NCI-H1436 treated with DMSO at 0.1 percent for 48 hours (cell line): ENCODE data around the gene PRSS36.
"Not testable (repeated sequence)": the region's sequence is repeated elsewhere in the genome, so short reads cannot be mapped to it uniquely, and the experiment has no call there.

Experiments
- DNase-seq: peaks from one replicate; lab custom pipeline; 2025; lab: John Stamatoyannopoulos, UW

Gene PRSS36

DNA sequence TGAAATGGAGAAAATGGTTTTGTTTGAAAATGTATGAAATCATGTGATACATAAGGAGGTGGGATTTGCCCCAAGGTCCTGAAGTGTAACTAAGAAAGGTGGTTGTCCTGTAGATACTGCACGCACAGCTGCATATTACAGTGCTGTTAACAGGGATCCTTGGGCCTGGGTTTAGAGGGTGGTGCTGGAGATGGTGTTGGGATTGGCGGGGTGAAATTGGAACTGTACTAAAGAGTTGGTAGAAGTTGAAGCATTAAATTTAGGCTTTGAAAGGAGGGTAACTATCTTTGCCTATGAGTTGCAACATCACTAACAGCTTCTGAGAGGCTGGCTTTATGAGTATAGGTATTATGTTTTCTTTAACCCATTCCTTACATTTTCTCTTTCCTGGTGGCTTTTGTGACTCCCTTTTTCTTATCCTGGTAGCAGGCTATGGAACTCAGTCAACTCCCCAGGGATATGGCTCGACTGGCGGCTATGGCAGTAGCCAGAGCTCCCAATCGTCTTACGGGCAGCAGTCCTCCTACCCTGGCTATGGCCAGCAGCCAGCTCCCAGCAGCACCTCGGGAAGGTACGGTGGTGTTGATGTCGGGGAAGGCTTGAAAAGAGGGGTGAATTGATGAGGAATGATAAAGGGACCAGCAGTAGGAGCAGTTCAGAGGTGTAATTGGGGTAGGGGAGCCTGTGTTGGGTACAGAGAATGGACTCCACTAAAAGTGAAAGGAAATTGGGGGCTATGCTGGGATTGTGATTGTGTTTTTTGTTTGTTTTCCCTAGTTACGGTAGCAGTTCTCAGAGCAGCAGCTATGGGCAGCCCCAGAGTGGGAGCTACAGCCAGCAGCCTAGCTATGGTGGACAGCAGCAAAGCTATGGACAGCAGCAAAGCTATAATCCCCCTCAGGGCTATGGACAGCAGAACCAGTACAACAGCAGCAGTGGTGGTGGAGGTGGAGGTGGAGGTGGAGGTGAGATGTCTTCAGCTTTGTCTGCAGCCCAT lies 33.9 kb upstream of the PRSS36 start:
- no peak for DNase-seq

DNA sequence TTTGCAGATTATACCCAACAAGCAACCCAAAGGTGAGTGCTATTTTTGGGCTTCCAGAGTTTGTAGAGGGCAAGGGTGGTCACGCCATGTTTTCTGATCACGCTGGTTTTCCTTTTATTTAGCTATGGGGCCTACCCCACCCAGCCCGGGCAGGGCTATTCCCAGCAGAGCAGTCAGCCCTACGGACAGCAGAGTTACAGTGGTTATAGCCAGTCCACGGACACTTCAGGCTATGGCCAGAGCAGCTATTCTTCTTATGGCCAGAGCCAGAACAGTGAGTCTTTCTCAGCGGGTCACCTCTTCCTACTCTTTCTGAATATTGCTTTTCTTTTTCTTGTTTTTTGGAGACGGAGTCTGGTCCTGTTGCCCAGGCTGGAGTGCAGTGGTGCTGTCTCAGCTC lies 32.5 kb upstream of the PRSS36 start:
- DNase-seq = no peak

DNA sequence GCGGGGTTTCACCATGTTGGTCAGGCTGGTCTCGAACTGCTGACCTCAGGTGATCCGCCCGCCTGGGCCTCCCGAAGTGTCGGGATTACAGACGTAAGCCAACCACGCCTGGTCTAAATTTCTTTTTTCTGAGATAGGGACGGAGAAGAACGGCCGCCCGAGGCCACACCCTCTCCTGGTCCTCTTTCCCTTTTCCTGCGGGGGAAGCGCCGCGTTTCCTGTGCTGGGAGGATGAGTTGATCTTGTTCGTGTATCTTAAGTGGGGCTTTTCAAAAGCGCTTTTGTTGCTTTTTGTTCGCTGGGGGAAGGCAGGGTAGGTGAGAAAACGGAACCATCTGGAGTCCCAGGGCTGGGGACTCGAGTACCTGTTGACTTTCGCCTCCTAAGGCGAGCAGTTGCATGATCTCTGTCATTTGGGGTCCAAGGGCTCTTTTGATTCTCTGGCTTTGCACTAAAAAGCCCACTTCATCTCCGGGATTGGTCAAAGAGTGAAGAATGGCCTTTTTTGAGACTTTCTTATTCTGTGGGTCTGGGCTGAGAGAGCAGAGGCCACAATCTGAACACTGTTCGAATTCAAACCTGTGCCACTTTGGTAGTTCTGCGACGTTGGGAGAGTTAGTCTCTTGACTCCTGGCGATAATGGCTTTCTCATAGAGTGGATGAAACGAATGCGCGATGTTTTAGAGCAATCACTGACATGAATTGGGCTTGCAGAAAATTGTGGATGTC lies 31.4 kb upstream of the PRSS36 start:
- DNase-seq = no peak

DNA sequence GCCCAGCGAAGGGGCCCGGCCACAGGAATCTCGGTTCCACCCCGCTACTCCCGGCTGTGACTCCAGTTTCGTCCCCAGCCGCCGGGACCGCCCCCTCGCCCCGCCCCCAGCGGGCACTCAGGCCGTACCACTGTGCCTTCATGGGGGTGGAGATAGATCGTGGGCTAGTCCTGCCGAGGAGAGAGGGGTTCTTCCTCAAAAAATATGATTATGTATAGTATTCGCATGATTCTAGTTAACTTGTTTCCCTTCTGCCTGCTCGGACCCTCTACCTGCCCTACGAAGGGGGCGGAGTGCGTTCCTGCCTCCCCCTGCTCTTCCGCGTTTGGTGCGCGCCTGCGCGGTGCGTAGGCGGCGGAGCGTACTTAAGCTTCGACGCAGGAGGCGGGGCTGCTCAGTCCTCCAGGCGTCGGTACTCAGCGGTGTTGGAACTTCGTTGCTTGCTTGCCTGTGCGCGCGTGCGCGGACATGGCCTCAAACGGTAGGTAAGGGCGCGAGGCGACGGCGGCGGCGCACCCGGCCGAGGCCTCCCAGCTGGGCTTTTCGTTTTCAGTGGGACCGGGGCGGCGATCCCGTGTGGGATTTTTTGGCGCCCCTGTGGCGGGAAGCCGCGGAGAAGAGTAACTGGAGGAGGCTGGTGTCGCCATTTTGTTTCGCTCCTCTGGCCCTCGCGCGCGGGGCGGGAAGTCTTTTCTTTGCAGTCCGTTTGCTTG lies 30.0 kb upstream of the PRSS36 start, which contains the start of gene FUS:
Gene FUS, plus strand, starts transcription at position 393 of the 713 bp plus-strand sequence. Its CDS starts 76 bp downstream, at position 469.
- peak; percentile 59 for DNase-seq

DNA sequence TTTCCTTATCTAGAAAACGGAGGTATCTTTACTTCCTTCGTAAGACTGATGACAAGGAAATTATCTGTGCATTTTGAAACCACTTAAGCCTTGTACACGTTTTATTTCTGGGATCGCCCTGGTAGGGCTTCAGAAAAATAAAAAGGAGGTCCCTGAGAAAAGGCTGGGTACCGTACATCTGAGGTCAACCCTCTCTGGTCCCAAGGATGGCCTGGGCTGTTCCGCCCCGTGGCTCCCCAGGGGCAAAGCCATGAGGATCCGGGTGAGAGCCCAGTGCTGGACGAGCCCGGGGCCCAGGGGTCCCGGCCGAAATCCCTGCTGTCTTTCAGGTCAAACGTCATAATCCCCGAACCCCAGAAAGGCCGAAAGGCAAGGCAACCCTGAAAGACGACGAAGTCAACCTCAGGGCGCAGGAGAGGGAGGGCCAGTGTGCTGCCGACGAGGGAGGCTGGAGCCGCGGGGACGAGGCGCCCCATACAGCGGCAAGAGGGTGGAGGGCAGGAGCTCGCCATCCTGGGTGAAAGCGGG lies 29.4 kb upstream of the PRSS36 start:
- DNase-seq = no peak

DNA sequence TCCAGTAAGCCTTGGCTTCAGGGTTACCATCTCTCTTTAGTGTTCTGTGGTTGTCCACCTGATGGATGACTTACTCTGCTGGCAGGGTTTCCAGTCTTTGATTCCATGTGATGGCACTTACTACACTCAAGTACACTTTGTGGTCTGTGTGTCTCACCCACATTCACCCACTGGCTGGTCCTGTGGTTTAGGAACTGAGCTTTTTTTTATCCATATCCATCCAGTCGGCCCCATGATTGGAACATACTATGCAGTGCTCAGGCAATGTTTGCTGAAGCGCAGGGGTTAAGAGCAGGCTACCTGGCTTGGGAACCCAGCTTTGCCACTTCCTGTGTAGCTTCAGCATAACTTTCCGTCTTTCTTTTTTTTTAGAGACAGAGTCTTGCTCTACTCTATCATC lies 27.3 kb upstream of the PRSS36 start:
- no peak for DNase-seq

DNA sequence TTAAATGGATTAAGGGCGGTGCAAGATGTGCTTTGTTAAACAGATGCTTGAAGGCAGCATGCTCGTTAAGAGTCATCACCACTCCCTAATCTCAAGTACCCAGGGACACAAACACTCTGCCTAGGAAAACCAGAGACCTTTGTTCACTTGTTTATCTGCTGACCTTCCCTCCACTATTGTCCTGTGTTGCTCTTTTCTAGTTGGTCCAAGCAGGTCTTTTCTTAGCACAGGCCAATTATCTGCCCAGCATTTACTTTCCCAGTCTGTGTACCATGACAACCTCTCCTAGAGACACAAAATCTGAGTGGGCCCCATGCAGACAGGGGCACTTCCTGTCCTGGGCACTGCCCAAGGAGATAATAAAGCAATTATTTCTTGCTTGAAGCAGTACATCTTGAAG lies 20.2 kb upstream of the PRSS36 start:
- not testable (repeated sequence) for DNase-seq

DNA sequence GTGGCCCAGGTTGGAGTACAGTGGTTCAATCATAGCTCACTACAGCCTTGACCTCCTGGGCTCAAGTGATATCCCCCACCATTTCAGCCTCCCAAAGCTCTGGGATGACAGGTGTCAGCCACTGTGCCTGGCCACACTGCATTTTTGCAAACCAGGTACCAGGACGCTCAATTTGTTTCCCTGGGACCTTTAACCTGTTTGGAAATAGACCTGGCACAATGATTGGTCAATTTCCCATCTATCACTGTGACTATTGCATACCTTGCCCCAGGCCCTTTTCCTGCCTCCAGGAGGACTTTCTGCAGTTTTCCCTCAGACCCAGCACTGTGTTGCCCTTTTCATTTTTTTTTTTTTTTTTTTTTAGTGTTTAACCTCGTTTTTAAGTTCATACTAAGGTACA lies 19.0 kb upstream of the PRSS36 start:
- DNase-seq = no peak

DNA sequence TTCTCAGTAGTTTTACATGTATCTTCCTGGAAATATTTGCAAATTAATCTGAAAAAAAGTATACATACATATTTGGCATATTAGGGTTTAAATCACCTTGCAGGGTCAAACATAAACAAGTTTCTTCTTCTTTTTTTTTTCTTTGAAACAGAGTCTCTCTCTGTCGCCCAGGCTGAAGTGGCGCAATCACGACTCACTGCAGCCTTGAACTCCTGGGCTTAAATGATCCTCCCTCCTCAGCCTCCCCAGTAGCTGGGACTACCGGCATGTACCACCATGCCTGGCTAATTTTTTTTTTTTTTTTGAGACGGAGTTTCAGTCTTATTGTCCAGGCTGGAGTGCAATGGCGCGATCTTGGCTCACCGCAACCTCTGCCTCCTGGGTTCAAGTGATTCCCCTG lies 17.4 kb upstream of the PRSS36 start:
- DNase-seq = no peak

DNA sequence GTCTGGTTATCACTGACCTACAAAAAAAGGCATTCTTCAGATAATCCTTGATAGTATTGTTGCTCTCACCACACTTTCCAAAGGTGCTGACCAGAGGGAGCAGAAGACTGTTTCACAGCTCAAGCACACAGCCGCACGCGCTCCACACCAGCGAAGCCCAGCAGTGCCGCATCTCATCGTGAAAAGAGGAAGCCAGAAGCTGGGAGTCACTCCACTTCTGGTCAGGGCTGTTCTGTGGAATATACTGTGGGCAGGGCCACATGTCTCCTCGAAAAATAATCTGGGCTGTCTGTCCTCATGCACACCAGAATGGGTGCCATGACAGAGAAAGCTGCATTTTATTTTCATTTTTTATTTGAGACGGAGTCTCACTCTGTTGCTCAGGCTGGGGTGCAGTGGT lies 7.3 kb upstream of the PRSS36 start:
- no peak for DNase-seq

DNA sequence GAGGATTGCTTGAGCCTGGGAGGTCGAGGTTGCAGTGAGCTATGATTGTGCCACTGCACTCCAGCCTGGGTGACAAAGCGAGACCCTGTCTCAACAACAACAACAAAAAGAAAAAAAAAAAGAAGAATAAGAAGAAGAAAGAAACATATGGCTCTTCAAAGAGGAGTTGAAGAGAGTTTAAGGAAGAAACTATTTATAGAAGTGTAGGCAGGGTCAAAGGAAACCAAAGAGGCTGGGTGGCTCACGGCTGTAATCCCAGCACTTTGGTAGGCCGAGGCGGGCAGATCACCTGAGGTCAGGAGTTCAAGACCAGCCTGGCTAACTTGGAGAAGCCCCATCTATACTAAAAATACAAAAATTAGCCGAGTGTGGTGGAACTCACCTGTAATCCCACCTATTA lies 1.1 kb upstream of the PRSS36 start:
- not testable (repeated sequence) for DNase-seq

DNA sequence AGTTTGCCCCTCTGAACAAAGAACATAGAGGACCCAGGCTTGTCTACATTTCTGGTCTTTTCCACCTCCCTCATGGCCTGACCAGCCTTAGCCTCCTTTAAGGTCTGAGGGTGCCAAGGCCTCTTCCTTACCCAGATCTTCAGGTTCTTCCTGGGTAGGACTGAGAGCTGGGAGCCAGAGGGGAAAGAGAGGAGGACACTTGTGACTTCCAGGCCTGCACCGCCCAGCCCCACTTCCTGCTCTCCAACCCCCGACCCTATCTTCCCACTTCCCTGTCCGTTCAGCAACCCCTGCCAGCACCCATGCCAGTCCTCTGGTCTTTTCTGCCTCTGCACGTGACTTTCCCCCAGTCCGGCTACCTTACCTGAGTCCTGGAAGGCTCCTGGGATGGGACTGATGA lies 534 bp downstream of the PRSS36 start:
- no peak for DNase-seq

DNA sequence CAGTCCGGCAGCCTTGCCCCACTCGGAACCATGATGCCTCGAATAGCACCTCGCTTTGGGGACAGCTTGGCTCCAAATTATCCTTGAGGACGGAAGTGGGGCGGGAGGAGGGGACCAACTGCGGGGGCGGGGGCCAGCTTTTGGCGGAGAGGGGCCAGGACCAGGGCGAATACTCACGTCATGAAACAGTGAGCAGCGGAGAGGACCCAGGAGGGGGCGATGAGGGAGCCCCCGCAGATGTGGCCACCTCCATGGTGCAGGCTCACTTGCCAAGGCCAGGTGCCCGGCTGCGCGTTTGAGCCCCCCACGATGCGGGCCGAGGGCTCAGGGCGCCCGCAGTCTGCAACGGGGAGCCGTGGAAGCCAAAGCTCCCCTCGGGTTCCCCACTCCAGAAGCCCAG lies 970 bp downstream of the PRSS36 start:
- DNase-seq = no peak

DNA sequence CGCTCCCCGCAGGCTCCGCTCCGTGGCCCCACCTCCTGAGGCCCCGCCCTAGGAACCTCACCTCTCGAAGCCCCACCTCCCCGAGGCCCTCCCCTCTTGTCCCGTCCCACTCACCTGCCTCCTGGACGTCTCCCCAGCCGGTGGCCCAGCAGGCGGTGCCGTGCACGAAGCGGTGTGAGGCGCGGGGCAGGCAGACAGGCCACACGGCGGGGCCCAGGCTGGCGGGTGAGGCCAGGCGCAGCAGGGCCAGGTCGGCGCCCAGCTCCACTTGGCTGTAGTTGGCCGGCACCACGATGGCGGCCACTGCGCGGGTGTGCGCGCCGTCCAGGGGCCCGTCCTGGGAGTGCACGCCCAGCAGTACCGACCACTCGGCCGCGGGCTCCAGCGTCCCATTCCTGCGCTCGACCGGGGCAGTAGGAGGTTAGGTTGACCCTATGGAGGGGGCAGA lies 1.6 kb downstream of the PRSS36 start:
- no peak for DNase-seq

DNA sequence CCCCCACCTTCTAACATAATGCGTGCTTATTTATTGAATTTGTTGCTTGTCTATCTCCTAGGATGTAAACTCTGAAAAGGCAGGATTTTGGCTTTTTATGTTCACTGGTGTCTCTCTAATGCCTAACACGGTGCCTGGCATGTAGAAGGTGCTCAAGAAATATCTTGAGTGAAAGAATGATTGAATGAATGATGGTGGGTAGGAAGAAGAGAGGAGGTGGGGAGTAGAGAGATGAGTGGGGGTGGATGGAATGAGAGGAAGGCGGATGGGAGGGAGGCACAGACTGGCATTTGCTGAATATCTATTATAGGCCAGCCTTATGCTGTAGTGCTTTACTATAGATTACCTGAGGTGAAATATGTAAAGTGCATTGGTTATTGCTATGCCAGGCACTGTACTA lies 2.3 kb downstream of the PRSS36 start:
- no peak for DNase-seq

DNA sequence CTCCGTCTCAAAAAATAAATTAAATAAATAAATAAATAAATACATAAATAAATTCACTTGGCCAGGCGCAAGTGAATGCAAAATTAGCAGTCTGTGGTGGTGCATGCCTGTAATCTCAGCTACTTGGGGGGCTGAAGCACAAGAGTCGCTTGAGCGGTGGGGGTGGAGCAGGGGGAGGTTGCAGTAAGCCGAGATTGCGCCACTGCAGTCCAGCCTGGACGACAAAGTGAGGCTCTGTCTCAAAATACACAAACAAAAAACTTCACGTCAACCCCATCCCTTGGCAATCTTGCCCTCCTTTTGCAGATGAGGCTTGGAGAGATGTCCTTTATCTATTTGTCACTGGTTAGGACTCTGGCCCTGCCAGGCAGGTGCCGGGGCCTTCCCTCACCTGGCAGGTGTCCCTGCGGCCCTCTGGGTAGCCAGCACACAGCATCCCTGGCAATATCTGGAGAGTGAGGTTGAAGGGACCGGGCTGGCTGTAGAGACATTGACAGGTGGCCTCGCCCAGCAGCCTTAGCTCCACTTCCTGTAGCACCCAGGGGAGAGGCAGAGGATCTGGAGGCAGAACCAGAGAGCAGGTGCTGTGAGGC lies 4.4 kb downstream of the PRSS36 start:
- DNase-seq = no peak

DNA sequence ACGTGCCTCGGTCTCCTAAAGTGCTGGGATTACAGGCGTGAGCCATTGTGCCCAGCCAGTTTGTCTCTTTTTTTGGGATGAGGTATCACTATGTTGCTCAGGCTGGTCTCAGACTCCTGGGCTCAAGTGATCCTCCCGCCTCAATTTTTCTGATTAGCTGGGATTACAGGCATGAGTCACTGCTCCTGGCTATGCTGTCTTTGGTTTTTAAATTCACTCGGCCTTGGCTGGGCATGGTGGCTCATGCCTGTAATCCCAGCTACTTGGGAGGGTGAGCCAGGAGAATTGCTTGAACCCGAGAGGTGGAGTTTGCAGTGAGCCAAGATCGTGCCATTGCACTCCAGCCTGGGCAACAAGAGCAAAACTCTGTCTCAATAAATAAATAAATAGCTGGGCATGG lies 5.4 kb downstream of the PRSS36 start:
- DNase-seq = not testable (repeated sequence)

DNA sequence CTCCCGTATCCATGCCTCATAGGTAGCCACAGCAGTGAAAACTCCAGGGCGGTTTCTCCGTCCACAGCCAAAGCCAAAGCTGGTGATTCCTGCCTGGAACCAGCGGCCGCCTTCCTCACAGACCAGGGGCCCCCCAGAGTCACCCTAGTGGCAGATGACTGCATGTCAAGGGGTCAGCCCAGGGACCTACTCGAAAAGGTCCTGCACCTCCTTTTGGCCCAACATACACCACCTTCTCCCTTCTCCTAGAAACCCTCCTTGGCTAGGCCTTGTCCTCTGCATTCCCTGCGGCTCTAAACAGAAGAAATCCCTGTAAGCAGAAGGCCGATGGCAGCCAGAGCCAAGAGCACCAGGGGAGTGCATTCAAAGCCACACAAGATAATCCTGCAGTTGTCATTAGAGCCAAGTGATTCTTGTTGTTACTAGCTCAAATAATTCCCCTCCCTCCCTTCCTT lies 6.1 kb downstream of the PRSS36 start:
- no peak for DNase-seq

DNA sequence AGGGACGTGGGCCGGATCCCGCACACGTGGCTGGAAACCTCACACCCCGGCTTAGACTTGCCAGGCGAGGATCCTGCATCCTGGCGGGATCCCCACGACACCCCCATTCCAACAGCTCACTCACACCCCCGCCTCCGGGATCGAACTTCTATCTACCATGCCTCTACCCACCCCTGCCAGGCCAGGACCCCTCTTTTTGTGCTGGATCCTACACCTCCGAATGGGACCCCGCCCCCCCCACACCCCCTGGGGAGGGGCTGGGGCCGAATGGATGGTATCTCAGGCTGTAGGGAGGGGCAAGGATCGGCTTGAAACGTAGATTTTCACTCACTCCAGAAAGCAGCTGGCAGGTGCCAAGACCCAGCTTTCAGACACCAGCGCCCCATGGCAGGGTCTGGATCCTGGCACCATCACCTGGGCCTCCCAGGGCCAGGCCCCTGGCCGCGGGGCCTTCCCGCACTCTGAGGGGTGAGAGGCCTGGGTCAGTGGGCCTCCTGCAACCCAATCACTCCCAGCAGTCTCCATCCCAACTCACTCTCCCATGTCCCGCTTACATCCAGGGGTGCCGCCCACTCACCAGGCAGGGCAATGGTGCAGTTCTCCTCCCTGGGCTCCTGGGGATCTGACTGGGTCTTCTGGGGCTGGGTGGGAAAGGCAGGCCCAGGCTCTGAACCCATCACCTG lies 6.7 kb downstream of the PRSS36 start:
- no peak for DNase-seq

DNA sequence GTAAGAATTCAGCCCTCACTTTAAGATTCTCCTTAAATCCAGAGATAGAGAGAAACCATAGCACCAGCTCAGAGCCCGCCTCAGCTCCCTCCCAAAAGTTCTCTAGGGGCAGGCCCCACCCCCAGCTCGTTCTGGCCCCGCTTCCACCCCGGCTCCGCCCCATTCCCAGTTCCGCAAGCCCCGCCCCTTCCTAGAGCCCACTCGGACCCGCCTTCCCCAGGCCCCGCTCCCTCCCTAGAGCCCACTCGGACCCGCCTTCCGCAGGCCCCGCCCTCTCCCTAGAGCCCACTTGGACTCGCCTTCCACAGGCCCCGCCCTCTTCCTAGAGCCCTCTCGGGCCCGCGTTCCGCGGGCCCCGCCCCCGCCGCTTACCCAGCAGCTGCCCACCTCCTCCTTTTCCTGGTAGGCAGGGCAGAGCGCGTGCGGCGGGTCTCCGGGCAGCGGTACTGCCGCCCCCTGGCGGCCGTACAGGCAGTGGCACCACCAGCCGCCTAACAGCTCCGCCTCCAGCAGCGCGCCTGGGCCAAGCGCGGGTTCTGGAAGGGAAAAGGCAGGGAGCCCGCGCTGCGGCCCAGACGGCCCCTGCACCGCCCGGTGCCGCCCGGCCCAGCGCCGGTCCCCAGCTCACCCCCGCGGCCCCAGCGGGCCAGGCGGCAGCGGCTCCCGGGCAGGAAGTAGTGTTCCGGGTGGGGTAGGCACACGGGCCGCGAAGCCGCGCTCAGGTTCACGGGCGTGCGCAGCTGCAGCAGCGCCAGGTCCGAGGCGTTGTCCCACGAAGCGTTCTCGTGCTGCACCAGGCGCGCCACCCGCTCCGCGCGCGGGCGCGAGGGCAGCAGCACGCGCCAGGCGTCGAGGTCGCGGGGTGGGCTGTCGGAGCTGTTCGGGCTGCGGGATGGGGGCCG lies 7.5 kb downstream of the PRSS36 start:
- DNase-seq = peak; percentile 81
